ENCODE measurements around the gene RIPK1. TPM values are rescaled to one million over a fixed set of nuclear protein-coding genes. Genes with fewer than 3 reads are reported as not detected.

The RIPK1 gene
- total RNA-seq, 1 donor from 2014 or later: 26.2 TPM

DNA sequence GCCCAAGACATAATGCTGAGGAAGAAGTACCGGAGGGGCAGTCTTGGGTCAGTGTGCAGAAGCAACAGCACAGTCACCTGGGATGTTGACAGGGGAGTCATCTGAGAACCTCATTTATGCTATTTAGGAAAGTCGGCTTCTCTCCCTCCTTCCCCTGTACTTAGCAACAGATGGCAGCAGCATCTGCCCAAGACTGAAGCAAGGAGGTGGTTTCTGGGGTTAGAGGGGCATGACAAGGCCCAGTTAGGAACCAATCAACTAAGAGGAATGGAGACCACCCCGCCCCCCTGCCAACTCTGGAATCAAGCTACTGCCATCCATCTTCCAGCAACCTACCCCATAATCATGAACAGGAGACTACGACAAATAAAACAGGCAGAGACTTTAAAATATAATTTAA is 21.7 kb downstream of the RIPK1 start:
- Mint-ChIP-seq H3K36me3 (ENCODE audit: low read depth) (peaks cover 21% of the 10 kb centered on the region), H3K4me1 (ENCODE audit: low read depth) (peaks cover 18% of the 10 kb centered on the region), H3K27ac (ENCODE audit: unreplicated experiment) (peak overlapping the region; percentile 58), H3K9me3 (ENCODE audit: low read depth) (no peaks in the 10 kb centered on the region), H3K27me3 (ENCODE audit: low read depth) (no peaks in the 10 kb centered on the region), H3K4me3 (ENCODE audit: unreplicated experiment) (no peak overlapping the region)
- DNase-seq (ENCODE audit: low spot score): no peak
- no peak for TF ChIP-seq CTCF (IDR thresholded peaks at IDR 0.05)

DNA sequence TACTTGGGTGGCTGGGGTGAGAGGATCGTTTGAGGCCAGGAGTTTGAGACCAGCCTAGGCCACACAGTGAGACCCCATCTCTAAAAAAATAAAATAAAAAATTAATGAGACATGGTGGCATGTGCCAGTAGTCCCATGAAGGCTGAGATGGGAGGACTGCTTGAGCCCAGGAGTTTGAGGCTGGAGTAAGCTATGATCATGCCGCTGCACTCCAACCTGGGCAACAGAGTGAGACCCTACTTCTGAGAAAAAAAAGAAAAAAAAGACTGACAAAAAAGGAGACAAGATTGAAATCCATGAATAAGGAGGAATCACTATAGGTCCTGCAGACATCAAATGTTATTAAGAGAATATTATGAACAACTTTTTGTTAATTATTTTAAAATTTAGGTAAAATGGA is 26.5 kb downstream of the RIPK1 start:
- H3K4me1 Mint-ChIP-seq (ENCODE audit: low read depth): peaks cover under 1% of the 10 kb centered on the region
- H3K36me3 Mint-ChIP-seq (ENCODE audit: low read depth): peaks cover 16% of the 10 kb centered on the region
- DNase-seq (ENCODE audit: low spot score): no peak
- no peaks in the 10 kb centered on the region for H3K27me3 Mint-ChIP-seq (ENCODE audit: low read depth)
- no peak overlapping the region for H3K27ac Mint-ChIP-seq (ENCODE audit: unreplicated experiment)
- no peak for TF ChIP-seq CTCF (IDR thresholded peaks at IDR 0.05)
- H3K4me3 Mint-ChIP-seq (ENCODE audit: unreplicated experiment): no peak overlapping the region
- H3K9me3 Mint-ChIP-seq (ENCODE audit: low read depth): no peaks in the 10 kb centered on the region

DNA sequence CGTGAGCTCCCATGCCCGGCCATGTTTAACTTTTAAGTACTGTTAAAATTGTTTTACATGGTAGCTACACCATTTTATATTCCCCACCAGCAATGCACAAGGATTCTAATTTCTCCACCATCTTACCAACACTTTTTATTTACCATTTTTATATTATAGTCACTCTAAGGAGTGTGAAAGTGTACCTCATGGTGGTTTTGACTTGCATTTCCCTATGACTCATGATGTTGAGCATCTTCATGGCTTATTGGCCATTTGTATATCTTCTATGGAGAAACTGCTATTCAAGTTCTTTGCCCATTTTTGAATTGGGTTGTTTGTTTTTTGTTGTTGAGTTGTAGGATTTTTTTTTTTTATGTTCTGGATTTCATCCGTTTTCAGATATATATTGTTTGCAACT is 34.6 kb downstream of the RIPK1 start:
- no peak for DNase-seq (ENCODE audit: low spot score)
- Mint-ChIP-seq H3K27me3 (ENCODE audit: low read depth) (no peaks in the 10 kb centered on the region), H3K9me3 (ENCODE audit: low read depth) (no peaks in the 10 kb centered on the region), H3K4me3 (ENCODE audit: unreplicated experiment) (no peak overlapping the region), H3K27ac (ENCODE audit: unreplicated experiment) (no peak overlapping the region), H3K36me3 (ENCODE audit: low read depth) (peaks cover 27% of the 10 kb centered on the region), H3K4me1 (ENCODE audit: low read depth) (no peaks in the 10 kb centered on the region)
- TF ChIP-seq CTCF (IDR thresholded peaks at IDR 0.05): no peak

GRCh38 chr6:3108746-3109414 is 40.6 kb downstream of the RIPK1 start:
- no peak for DNase-seq (ENCODE audit: low spot score)
- Mint-ChIP-seq H3K27me3 (ENCODE audit: low read depth) (no peaks in the 10 kb centered on the region), H3K4me3 (ENCODE audit: unreplicated experiment) (no peak overlapping the region), H3K36me3 (ENCODE audit: low read depth) (peaks cover 42% of the 10 kb centered on the region), H3K27ac (ENCODE audit: unreplicated experiment) (no peak overlapping the region), H3K4me1 (ENCODE audit: low read depth) (no peaks in the 10 kb centered on the region), H3K9me3 (ENCODE audit: low read depth) (no peaks in the 10 kb centered on the region)
- TF ChIP-seq CTCF (IDR thresholded peaks at IDR 0.05): no peak

DNA sequence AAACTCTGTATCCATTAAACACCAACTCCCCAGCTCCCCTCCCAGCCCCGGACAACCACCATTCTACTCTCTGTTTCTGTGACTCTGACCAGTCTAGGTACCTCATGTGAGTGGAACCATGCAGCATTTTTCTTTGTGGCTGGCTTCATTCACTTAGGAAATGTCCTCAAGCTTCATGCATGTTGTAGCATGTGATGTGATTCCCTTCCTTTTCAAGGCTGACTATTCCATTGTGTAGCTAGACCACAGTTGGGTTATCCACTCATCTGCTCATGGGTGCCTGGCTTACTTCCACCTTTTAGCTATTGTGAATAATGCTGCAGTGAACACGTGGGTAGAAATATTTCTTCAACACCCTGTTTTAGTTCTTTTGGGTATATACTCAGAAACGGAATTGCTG is 41.5 kb downstream of the RIPK1 start:
- H3K36me3 Mint-ChIP-seq (ENCODE audit: low read depth): peaks cover 38% of the 10 kb centered on the region
- TF ChIP-seq CTCF (IDR thresholded peaks at IDR 0.05): no peak
- no peaks in the 10 kb centered on the region for H3K4me1 Mint-ChIP-seq (ENCODE audit: low read depth)
- no peak overlapping the region for H3K4me3 Mint-ChIP-seq (ENCODE audit: unreplicated experiment)
- H3K27ac Mint-ChIP-seq (ENCODE audit: unreplicated experiment): no peak overlapping the region
- no peaks in the 10 kb centered on the region for H3K27me3 Mint-ChIP-seq (ENCODE audit: low read depth)
- DNase-seq (ENCODE audit: low spot score): no peak
- H3K9me3 Mint-ChIP-seq (ENCODE audit: low read depth): no peaks in the 10 kb centered on the region

Data from chondrocyte (in vitro differentiated cells).